T follicular helper cell (primary cell): ENCODE results near the gene THRB.

ENCODE experiments used
- DNase-seq: peaks from one replicate; pipeline ENCODE4 v3.0.0-alpha.2; 2020; ENCODE audit warnings: low read depth

Gene THRB

GRCh38 chr3:24270204-24270691 is 224.4 kb downstream of the THRB start:
- no peak for DNase-seq

GRCh38 chr3:24264748-24265158 is 229.9 kb downstream of the THRB start:
- DNase-seq: no peak

- DNase-seq: no peak
Observed at GRCh38 chr3:24264011-24264410, 230.6 kb downstream of the THRB start.

GRCh38 chr3:24263069-24263668 is 231.5 kb downstream of the THRB start:
- no peak for DNase-seq

- DNase-seq: no peak
Observed at GRCh38 chr3:24261521-24261920, 233.1 kb downstream of the THRB start.

GRCh38 chr3:24259901-24260512 is 234.6 kb downstream of the THRB start:
- DNase-seq: no peak

- no peak for DNase-seq
Observed at GRCh38 chr3:24258727-24259600, 235.7 kb downstream of the THRB start.

- DNase-seq: no peak
Observed at GRCh38 chr3:24258260-24258659, 236.4 kb downstream of the THRB start.

GRCh38 chr3:24255414-24255813 is 239.2 kb downstream of the THRB start:
- DNase-seq: no peak

- no peak for DNase-seq
Observed at GRCh38 chr3:24254649-24255048, 240.0 kb downstream of the THRB start.

- DNase-seq: no peak
Observed at GRCh38 chr3:24253336-24253735, 241.3 kb downstream of the THRB start.

- DNase-seq: no peak
Observed at GRCh38 chr3:24249523-24249922, 245.1 kb downstream of the THRB start.

GRCh38 chr3:24245056-24245455 is 249.6 kb downstream of the THRB start:
- DNase-seq: no peak

- no peak for DNase-seq
Observed at GRCh38 chr3:24244491-24244890, 250.2 kb downstream of the THRB start.

GRCh38 chr3:24242012-24242698 is 252.5 kb downstream of the THRB start:
- DNase-seq: no peak

GRCh38 chr3:24240306-24240705 is 254.3 kb downstream of the THRB start:
- DNase-seq: no peak

GRCh38 chr3:24237971-24238706 is 256.5 kb downstream of the THRB start:
- DNase-seq: no peak

- no peak for DNase-seq
Observed at GRCh38 chr3:24235121-24235520, 259.5 kb downstream of the THRB start.

GRCh38 chr3:24232784-24233183 is 261.9 kb downstream of the THRB start:
- DNase-seq: no peak

GRCh38 chr3:24229468-24230221 is 265.0 kb downstream of the THRB start:
- DNase-seq: no peak

- DNase-seq: no peak
Observed at GRCh38 chr3:24227635-24228034, 267.0 kb downstream of the THRB start.
